ENCODE data around the gene ANKRD65. TPM values are rescaled to one million over a fixed set of nuclear protein-coding genes. Genes with fewer than 3 reads are reported as not detected.

Gene ANKRD65
- 1.1 and 1.9 TPM in 2 replicates for total RNA-seq

GRCh38 chr1:1421147-1421906, at the start of gene ANKRD65:
Gene ANKRD65 (minus strand): TSS chr1:1421276. CDS start chr1:1421005, 271 bp downstream.

GRCh38 chr1:1449099-1449739, 28.1 kb upstream of the ANKRD65 start, which contains the start of gene ATAD3C:
Gene ATAD3C (plus strand): TSS chr1:1449689. CDS start chr1:1450684, 995 bp downstream.

DNA sequence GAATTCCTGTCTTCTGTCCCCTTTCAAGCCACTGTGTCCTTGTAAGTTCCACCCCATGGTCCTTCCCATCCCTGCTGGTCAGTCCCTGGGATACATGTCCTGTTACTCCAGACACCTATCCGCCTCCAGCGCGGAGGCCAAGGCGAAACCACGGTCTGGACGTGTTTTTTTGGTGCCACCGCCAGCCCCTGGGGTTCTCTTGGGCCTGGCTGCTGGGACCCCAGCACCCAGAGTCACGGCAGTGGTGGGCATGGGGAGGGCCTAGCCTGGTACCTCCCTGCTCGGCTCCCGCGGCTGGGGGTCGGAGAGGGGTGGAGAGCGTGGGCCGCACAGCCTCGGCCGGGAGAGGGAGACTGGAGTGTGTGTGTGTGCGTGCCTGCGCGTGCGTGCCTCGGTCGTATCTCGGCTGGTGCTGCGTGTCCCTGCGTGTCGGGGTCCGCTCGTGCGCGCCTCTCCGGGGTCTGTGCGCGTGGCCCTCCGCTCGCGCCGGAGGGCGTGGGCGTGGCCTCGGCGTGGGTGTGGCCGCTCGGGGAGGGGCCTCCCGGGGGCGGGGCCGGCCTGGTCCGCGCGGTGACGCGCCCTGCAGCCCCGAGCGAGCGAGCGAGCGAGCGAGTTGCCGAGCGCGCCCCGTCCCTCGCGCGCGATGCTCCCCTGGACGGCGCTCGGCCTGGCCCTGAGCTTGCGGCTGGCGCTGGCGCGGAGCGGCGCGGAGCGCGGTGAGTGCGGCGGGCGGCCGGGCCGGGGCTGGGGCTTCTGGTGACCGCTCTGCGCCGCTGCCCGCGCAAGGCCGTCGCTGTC, 14.2 kb upstream of the ANKRD65 start, which contains the start of gene VWA1:
Gene VWA1, plus strand, starts transcription at position 585 of the 798 bp plus-strand sequence. Its CDS starts 59 bp downstream, at position 644.

GRCh38 chr1:1406821-1407635, 14.0 kb downstream of the ANKRD65 start, which contains the start of gene MRPL20:
Gene MRPL20 (minus strand): TSS chr1:1407293. CDS start chr1:1407217, 76 bp downstream.

DNA sequence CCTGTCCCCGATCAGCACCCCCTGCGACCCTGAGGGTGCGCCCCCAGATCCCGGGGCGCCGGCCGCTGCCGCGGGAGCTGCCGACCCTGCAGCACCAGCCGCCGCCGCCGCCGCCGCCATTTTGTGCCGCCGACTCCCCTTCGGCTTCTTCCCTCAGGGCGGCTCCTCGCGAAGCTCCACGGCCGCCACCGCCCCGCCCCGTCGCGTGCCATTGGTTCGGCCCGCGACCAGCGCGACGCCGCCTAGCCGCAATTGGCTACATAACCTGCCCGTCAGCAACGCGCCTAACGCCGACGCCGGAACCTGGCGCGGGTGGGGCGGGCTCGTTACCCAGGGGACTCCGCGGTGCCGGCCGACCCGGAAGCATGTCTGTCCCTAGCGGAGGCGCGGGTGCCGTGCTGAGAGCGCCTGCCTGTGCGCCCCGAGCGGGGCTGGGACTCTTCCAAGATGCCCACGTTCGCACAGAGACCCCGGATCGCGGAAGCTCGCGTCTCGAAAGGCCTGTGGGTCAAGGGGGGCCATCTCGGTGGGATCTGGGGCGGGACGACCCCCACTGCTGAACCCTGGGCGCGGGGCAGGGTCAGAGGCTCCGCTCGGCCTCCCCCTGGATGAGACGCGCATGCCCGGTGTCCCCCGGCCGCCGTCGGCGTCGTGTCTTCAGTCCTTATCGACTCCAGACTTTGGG, 21.7 kb downstream of the ANKRD65 start, which contains the start of gene CCNL2:
Gene CCNL2, minus strand, starts transcription at position 149 of the 685 bp plus-strand sequence. Its CDS starts 29 bp downstream, at position 120.

GRCh38 chr1:1374929-1375662, 46.0 kb downstream of the ANKRD65 start, which contains the start of gene AURKAIP1:
Gene AURKAIP1 (minus strand): TSS chr1:1375207. CDS start chr1:1374756, 451 bp downstream.

Other genes starting within 250 kb of the ANKRD65 start
- gene TTLL10, start 247.4 kb downstream of the ANKRD65 start, total RNA-seq, result not detected in 2 replicates
- 0.34 and 0.79 TPM in 2 replicates for gene TNFRSF18, start 214.7 kb downstream of the ANKRD65 start, total RNA-seq
- under 0.01 TPM in 1 of 2 replicates, not detected in the other for gene TNFRSF4, start 207.1 kb downstream of the ANKRD65 start, total RNA-seq
- 136 and 144 TPM in 2 replicates for gene SDF4, start 189.3 kb downstream of the ANKRD65 start, total RNA-seq
- 10.1 and 14.0 TPM in 2 replicates for gene B3GALT6, start 189.0 kb downstream of the ANKRD65 start, total RNA-seq
- gene C1QTNF12, start 174.6 kb downstream of the ANKRD65 start, total RNA-seq, result 2.1 and 2.8 TPM in 2 replicates
- gene UBE2J2, start 147.4 kb downstream of the ANKRD65 start, total RNA-seq, result 23.4 and 30.9 TPM in 2 replicates
- 1.2 and 1.3 TPM in 2 replicates for gene SCNN1D, start 140.8 kb downstream of the ANKRD65 start, total RNA-seq
- gene ACAP3, start 113.3 kb downstream of the ANKRD65 start, total RNA-seq, result 66.0 and 87.7 TPM in 2 replicates
- 9.6 and 9.9 TPM in 2 replicates for gene PUSL1, start 112.7 kb downstream of the ANKRD65 start, total RNA-seq
- 56.0 and 74.6 TPM in 2 replicates for gene INTS11, start 96.6 kb downstream of the ANKRD65 start, total RNA-seq
- gene CPTP, start 96.5 kb downstream of the ANKRD65 start, total RNA-seq, result 4.1 and 6.8 TPM in 2 replicates
- 0.16 and 0.17 TPM in 2 replicates for gene TAS1R3, start 90.0 kb downstream of the ANKRD65 start, total RNA-seq
- 67.0 and 107 TPM in 2 replicates for gene DVL1, start 71.9 kb downstream of the ANKRD65 start, total RNA-seq
- gene MXRA8, start 62.7 kb downstream of the ANKRD65 start, total RNA-seq, result 273 and 326 TPM in 2 replicates
- 53.0 and 102 TPM in 2 replicates for gene AURKAIP1, start 46.1 kb downstream of the ANKRD65 start, total RNA-seq
- 115 and 141 TPM in 2 replicates for gene CCNL2, start 21.9 kb downstream of the ANKRD65 start, total RNA-seq
- gene MRPL20, start 14.0 kb downstream of the ANKRD65 start, total RNA-seq, result 86.0 and 91.9 TPM in 2 replicates
- gene VWA1, start 14.4 kb upstream of the ANKRD65 start, total RNA-seq, result 3.4 and 3.9 TPM in 2 replicates
- under 0.01 TPM in 1 of 2 replicates, not detected in the other for gene ATAD3C, start 28.4 kb upstream of the ANKRD65 start, total RNA-seq
- 11.7 and 19.3 TPM in 2 replicates for gene ATAD3B, start 50.5 kb upstream of the ANKRD65 start, total RNA-seq
- 17.4 and 19.5 TPM in 2 replicates for gene ATAD3A, start 90.9 kb upstream of the ANKRD65 start, total RNA-seq
- 3.7 and 5.4 TPM in 2 replicates for gene TMEM240, start 119.3 kb upstream of the ANKRD65 start, total RNA-seq
- gene SSU72, start 153.6 kb upstream of the ANKRD65 start, total RNA-seq, result 35.8 and 43.0 TPM in 2 replicates
- 0.52 and 0.95 TPM in 2 replicates for gene FNDC10, start 178.9 kb upstream of the ANKRD65 start, total RNA-seq
- gene MIB2, start 194.2 kb upstream of the ANKRD65 start, total RNA-seq, result 77.7 and 127 TPM in 2 replicates
- gene MMP23B, start 210.9 kb upstream of the ANKRD65 start, total RNA-seq, result 4.6 and 4.9 TPM in 2 replicates
- 8.5 and 8.8 TPM in 2 replicates for gene CDK11B, start 237.7 kb upstream of the ANKRD65 start, total RNA-seq

Data from bronchial smooth muscle cell (primary cell).